HG03457 (cell line): ENCODE measurements around the gene IL1B.

Experiments used
- ATAC-seq: cut with Tn5 transposase; IDR thresholded peaks from one replicate; pipeline ENCODE4 v1.9.1; 2021; ENCODE audit warnings: moderate number of reproducible peaks; ENCODE audit not compliant: unreplicated experiment

IL1B gene

DNA sequence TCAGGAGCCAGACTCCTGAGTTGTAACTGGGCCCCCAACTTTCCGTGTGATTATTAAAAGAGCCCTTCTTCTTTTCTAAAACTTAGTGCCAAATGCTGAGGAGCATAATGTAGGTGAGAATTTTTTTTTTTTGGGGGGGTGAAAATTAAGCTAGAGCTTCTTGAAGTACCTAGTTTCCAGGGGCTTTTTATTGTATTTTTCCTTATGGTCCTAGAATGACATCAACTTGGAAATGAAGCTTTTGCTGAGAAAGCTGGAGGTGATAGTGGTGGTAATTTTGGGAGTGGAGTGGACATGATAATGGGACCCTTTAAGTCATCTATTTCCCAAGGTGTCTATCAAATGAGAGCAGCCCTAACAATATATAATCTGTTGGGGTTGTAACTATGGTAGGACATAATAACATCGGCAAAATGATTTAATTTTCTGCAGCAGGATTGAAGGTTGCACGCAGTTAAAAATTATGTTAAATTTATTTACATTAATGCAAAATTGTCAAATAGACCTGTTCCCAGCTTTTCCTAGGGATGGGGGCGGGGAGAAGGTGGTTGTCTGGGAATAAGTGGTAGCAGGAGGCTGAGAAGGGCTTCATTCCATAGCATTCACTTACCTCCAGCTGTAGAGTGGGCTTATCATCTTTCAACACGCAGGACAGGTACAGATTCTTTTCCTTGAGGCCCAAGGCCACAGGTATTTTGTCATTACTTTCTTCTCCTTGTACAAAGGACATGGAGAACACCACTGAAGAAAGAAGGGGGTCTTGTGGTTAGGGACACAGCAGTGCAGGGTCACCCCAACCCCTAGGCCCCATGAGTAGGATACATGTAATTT is 5.7 kb downstream of the IL1B start:
- ATAC-seq = no peak

DNA sequence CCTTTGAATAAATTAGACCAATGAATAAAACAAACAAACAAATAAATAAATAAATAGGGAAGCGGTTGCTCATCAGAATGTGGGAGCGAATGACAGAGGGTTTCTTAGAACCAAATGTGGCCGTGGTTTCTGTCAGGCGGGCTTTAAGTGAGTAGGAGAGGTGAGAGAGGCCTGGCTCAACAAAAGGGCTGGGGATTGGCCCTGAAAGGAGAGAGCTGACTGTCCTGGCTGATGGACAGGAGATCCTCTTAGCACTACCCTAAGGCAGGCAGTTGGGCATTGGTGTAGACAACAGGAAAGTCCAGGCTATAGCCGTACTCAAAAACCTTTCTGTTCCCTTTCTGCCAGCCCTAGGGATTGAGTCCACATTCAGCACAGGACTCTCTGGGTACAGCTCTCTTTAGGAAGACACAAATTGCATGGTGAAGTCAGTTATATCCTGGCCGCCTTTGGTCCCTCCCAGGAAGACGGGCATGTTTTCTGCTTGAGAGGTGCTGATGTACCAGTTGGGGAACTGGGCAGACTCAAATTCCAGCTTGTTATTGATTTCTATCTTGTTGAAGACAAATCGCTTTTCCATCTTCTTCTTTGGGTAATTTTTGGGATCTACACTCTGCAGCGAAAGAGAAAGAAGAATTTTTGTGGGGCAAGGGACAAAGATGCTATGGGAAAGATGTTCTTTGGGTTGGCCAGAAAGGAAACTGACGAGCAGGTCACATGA is 6.5 kb downstream of the IL1B start:
- no peak for ATAC-seq

DNA sequence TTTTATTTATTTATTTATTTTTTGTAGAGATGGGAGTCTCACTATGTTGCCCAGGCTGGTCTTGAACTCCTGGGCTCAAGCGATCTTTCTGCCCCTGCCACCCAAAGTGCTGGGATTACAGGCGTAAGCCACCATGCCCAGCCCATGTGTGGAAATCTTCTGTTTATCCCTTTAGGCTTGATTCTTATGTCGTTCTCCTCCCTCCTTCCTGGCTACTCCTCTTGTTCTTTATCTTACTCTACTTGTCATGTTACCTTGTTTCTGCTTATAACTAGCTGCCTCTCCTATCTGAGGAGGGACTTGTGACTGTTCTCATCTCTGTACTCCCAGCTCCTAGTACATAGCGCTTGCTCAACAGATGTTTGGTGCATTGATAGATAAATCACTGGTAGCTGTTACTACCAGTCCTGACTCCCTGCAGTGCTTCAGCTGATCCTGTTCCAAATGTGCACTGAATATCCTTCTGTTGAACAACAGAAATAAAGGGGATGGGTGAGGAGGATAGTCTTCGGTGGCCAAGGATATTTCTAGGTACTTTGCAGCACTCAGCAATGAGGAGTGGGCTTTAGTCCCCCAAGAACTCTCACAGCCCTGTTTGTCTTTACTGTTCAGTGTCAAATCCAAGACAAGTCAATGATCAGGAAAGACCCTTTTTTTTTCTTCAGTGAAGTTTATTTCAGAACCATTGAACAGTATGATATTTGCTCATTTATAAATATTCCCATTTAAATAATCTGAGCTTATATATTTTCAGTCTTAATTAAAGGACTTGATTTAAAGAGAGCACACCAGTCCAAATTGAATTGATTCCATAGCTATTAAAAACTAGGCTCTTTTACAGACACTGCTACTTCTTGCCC is 7.2 kb downstream of the IL1B start:
- ATAC-seq = no peak

DNA sequence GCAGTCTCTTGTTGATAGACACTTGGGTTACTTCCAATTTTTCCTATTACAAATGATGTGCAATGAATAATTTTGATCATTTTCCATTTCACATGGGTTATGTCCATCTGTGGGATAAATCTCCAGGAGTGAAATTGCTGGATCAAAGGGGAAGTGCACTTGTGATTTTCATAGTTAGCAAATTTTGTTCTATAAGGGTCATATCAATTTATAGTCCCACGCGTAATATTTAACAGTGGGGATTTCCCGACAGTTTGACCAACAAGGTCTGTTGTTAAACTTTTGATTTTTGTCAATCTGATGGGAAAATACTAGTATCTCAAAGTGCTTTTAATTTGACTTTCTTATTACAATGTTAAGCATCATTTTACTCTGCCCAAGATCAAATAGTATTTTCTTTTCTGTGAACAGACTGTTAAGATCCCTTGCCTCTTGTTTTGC is 8.3 kb downstream of the IL1B start:
- no peak for ATAC-seq

DNA sequence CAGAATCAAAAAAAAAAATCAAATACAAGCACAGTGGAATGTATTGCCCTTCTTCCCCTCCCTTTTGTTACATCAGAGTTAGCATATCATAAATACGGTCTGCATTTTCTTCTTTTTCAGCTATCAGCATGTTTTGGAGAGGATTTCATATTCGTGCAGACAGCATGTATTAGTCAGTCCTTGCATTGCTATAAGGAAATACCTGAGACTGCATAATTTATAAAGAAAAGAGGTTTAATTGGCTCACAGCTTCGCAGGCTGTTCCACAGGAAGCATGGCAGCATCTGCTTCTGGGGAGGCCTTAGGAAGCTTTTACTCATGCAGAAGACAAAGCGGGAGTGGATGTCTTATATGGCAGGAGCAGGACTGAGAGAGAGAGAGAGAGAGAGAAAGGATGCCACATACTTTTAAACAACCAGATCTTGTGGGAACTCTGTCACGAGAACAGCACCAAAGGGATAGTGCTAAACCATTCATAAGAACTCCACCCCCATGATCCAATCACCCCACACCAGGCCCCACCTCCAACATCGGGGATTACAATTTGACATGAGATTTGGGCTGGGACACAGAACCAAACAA is 8.9 kb downstream of the IL1B start:
- ATAC-seq = no peak

DNA sequence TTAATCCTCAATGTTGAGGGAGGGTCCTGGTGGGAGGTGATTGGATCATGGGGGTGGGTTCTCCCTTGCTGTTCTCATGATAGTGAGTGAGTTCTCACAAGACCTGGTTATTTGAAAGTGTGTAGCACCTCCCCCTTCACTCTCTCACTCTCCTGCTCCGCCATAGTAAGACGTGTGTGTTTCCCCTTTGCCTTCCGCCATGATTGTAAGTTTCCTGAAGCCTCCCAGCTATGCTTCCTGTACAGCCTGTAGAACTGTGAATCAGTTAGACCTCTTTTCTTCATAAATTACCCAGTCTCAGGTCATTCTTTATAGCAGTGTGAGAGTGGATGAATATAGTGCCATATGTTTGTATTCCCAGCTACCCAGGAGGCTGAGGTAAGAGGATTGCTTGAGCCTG is 9.6 kb downstream of the IL1B start:
- no peak for ATAC-seq

DNA sequence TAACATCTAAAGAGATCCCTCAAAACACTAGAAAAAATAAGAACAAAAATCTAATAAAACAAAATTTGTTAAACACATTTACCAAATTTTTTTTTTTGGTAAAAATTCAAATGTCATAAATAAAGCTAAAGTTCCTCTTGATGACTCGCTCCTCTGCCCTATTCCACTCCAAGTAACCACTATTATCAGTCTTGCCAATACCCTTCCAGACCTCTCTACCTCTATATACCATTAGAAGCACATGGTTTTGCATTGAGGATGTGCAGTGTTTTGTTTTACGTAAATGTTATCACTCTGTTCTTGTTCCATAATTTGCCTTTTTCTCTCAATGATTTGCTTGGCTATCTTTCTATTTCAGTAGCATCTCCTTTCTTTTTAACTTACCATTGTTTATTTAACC is 10.9 kb downstream of the IL1B start:
- ATAC-seq = no peak

DNA sequence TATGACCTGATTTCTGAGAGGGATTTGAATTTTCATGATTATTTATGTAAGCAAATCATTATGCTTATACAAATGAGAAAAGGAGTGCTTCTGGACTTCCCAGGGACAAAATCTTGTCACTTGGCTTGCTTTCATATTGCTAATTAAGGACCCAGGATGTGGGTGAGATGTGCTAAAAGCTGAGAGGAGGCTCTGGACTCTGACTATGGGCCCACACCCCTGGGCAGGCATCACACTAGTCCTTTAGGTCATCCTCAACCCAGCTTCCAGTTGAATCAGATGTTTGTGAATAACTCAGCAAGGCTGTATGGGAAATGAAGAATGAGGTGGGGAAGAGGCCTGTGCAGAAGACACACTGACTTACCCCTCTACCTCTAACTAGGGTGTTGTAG is 11.9 kb downstream of the IL1B start:
- no peak for ATAC-seq

DNA sequence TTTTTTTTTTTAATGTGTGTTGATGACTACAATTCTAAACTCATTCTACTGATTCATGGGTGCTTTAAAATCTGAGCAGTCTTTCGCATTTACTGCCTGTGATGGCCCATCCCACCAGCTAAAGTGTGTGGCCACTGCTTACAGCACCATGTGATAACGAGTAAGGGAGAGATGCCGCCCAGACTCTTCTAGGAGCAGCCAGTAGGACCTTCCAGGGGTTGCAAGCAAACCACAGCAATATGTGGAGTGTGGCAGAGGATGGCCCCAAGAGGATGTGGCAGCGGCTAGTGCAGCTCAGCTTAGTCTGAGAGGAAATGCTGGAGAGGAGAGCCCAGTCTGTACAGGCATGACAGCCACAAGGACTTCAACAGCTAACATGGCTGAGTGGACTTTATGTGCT is 14.9 kb downstream of the IL1B start:
- ATAC-seq = no peak

DNA sequence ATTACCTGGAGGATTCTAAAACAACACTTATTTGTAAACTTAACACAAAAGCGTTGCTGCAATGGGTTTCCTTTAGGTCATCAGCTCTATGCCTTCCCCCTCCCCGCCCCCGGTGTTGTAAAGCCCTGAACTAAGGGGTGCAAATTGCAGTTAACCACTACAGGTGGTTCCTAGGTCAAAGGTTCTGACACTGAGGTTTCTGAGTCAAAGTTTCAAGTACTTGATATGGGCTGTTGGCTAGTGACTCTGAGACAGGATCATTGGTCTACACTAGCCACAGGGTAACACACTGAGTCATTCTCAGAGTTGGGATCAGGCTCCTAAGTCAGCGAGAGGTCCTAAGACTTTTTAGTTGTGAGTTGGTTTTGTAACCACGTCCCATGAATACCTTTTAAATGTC is 15.4 kb downstream of the IL1B start:
- ATAC-seq = peak; percentile 77

DNA sequence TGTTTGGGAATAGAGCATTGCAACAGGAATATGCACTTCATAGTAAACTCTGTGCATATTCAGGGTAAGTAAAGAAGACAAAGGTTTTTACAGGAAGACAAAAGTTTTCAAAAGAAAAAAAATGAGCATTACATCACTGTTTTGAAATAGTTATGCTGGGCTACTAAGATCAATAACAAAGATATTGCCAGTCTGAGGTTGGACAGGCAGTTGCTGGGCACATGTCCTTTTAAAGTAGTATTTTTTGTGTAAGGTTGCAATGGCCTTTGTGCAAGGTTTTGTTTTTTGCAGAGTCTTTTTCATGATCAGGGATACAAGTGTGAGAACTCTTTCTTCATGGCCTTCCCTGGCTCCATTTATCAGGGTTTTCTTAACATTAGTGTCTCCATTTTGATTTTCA is 16.2 kb downstream of the IL1B start:
- no peak for ATAC-seq

DNA sequence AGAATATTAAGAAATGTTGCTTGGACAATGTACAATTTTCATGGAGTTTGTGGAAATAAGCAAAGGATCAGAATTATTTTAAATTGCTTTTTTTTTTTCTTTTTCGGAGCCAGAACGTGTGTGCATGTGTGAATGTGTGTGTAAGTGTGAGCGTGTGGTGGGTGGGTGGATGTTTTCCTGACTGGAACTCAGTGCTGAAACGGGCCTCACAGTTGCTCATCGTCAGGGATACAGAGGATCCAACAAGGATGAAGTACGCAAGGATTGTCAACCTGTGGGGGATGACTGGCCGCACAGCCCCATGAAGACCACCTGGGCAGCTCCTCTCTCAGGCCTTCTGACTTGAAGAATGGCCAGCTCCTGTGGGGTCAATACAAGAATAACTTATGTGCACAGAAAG is 17.5 kb downstream of the IL1B start:
- ATAC-seq = no peak

DNA sequence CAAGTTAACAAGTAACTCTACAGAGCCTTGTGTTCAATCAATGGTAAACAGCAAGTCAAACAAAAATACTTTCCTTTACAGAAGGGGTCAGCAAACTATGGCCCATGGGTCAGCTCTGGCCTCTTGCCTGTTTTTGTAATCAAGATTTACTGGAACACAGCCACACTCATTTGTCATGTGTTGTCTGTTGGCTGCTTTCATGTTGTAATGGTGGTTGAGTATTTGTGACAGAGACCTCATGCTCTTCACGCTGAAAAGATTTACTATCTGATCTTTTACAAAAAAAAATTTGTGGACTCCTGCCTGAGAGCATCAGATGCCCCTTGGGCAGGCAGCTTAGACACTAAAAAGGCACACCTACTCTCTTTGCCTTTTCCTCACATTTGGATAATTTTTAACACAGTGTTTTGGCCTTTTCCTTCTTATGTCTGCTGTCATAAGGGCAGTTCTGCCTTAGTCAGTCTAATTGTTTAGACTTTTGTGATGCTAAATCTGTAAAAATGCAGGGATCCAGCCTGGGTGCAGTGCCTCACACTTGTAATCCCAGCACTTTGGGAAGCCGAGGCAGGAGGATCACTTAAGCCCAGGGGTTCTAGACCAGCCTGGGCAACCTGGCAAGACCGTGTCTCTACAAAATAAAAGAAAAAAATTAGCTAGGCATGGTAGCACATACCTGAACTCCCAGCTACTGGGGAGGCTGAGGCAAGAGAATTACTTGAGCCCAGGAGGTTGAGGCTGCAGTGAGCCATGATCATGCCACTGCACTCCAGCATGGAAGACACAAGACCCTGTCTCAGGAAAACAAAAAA is 18.3 kb downstream of the IL1B start:
- ATAC-seq = no peak

DNA sequence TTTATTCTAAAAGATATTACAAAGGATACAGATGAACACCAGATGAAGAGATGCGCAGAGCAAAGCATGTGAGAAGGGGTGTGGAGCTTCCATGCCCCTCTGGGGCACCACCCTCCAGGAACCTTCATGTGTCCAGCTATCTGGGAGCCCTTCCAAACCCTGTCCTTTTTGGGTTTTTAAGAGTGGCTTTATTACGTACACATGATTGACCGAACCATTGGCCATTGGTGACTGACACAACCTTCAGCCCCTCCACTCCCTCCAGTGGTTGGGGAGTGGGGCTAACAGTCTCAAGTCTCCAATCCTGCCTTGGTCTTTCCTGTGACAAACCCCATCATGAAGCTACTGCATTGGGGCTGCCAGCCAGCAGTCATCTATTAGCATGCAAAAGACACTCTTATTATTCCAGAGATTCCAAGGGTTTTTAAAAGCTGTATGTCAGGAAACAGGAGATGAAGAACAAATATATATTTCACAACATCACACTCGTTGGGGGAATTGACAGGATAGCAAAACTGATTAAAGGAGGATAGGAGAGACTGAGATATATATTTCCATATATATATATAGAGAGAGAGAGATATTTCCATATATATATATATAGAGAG is 19.4 kb downstream of the IL1B start:
- no peak for ATAC-seq

DNA sequence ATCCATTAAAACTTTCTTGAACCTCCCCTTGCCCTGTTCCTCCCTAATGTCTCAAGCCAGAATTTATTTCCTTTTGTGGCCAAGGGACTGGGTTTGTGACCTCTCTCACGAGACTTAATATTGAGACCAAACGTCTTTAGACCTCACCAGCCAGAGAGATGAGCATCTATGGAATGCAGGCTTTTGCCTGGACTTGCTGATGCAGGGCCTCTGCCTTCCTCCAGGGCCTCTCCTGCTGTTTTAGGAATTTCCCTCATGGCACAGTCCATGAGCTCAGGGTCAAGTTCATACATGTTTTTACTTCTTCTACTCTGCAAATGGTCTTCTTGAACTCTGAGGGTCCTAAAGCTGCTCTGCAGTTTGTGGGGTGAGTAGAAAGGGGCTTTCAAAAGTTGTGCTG is 22.3 kb downstream of the IL1B start:
- ATAC-seq = no peak

DNA sequence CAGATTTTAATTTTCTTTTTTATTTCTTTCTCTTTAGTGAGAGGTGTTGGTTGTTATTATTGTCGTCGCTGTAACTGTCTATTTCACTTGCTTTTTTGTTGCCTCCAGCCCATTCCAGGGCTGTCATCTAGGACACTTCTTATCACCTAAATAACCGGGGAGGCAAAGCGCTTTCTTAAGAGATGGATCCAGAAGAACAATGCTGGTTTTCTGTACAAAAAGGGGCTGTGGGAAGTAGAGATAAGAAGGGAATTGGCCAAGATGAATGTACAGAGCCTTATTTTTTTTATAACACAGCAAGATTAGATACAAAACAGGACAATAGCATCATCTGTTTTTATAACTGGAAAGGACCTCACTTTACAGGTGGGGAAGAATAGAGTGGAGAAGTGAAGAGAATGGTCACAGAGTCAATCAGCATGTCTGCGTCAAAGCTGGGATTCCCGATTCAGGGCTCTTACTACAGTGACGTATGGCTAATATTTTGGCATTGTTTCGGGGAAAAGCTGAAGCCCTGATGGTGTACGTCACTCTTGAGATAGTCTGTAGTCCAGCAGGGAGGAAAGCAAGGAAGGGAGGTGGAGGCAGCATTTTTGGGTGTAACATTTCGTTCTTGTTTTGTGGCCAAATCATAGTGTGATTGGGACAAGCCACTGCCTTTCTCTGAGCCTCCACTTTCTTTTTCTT is 23.2 kb downstream of the IL1B start:
- ATAC-seq = no peak

DNA sequence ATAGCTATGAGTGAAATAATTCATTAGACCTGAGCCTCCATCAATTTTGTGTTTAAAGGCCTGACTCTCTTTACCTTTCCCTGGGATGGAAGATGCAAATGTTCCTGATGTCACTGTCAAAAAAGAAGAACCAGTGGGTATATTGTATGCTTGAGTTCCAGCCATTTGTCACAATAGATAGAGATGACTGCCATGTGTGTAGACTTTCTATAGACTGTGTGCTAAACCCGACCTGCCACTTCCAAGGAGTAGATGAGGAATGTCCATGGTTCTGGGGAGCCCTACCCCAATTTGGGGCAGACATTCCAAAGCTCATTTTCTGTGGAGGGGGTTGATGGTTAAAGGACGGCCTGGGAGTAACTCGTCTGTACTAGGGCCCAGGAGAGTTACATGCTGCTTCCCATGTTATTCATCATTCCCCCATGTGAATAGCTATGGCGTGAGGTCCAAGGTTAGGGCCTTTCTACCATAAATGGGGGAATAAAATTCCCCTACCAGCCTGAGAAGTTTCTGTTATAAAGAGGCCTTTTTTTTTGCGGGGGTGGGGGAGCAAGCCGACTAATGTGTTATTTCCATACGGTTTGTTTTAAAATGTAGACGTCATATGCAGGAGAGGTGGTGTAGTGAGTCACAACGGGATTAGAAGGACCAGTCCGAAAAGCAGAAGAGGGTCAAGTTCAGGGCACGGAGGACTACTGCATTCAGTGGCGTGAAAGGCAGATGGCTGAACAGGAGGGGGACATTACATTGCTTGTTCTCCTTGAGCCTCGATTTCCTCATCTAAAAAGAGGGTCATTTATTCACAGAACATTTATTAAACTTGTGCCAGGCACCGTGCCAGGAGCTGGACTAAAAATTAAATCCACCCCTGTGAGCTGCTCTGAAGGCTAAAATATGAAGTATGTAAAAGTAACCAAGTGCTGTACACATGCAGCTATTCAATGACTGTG is 24.0 kb downstream of the IL1B start:
- no peak for ATAC-seq

DNA sequence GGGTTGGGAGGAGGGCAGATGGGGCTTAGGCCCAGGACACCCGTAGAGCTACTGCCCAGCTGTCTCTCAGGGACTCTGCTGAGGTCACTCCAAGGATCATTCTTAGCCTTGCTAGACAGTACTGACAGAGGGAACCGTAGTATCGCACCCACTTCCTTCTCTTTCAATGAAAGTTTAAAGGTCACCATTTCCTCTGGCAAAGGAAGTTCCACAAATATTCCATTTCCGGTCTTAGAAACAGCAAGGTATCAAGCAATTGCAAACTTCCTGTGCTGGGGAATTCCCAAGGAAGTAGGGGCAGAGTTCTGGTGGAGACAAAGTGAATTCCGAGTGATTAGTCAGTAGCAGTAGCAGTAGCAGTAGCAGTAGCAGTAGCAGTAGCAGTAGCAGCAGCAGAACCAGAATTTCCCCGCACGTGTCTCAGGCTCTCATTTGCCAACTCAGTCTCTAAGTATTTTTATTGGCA is 24.7 kb downstream of the IL1B start:
- ATAC-seq = no peak
